NT2/D1 (cell line): ENCODE measurements around the gene PRIMA1.

Experiments
- SUZ12 ChIP-seq: IDR thresholded peaks from 2 replicates; pipeline ENCODE4 v1.6.1; 2011; ENCODE audit not compliant: insufficient read length, insufficient read depth; ENCODE audit errors: extremely low read depth
- YY1 ChIP-seq: IDR thresholded peaks from 2 replicates; pipeline ENCODE4 v1.6.1; 2011; ENCODE audit not compliant: insufficient read length, insufficient read depth
- ZNF274 ChIP-seq: IDR thresholded peaks from 2 replicates; pipeline ENCODE4 v1.6.1; 2011; ENCODE audit warnings: mild to moderate bottlenecking, low read depth, low read length

- TF ChIP-seq YY1 = no peak
- TF ChIP-seq ZNF274 = no peak
- no peak for TF ChIP-seq SUZ12
Measured at GRCh38 chr14:93741556-93742230, 46.6 kb downstream of the PRIMA1 start.
